Activated T-cell treated with anti-CD3 and anti-CD28 coated beads for 24 hours (primary cell): ENCODE data around the gene NDFIP2.
A peak's percentile ranks its signal among the peaks of the same experiment; 100 is the strongest.

Source experiments
- DNase-seq: peaks from one replicate; pipeline ENCODE4 v3.0.0-alpha.2; 2020; ENCODE audit warnings: low read depth

Gene NDFIP2

DNA sequence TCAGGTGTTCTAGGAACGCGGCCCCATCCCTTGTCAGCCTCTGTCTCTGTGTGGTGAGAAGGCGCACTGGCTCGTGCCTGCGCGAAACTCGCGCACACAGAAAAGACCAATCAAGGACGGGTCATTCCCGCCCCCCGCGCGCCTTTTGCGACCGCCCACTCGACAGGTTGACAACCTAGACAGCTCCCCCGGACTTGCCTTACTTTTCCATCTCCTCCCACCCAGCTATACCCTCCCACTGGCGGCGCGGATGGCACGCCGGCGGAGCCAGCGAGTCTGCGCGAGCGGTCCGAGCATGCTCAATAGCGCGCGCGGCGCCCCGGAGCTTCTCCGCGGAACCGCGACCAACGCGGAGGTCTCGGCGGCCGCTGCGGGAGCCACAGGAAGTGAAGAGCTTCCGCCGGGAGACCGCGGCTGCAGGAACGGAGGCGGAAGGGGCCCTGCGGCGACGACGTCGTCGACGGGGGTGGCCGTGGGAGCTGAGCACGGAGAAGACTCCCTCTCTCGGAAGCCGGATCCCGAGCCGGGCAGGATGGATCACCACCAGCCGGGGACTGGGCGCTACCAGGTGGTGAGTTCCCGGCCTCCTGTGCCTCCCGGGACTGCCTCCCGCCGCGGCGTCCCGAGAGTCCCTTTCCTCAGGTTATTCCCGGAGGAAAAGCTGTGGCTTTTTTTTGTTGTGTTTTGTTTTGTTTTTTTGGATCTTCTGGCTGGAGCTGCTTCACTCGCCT, at the start of gene NDFIP2:
NDFIP2 (plus strand) TSS at position 202 of the 731 bp plus-strand sequence; CDS start at position 251, 49 bp downstream.
- peak; percentile 88 for DNase-seq

DNA sequence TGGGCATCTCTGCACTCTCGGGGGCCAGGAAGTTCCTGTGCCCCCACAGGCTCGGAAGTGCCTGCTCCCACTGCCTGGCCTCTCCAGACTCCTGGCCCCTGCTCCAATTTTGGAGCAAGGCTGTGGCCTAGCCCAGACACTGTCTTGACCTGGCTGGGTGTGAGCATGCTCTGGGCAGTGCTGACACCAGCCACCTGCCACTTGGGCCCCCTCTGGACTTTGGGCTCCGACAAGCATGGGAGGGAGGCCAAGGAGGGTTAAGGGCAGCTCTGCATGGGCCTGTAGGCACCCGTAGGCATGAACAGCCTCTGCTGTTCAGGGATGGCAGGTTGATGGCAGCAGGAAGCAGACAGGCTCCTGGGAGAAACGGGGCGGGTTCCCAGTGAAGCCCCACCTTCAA, 48.9 kb upstream of the NDFIP2 start:
- DNase-seq, result no peak

- DNase-seq, result no peak
These were observed 48.0 kb upstream of the NDFIP2 start for GRCh38 chr13:79432992-79433391.

- no peak for DNase-seq
These were observed 46.4 kb upstream of the NDFIP2 start for GRCh38 chr13:79434556-79434955.

DNA sequence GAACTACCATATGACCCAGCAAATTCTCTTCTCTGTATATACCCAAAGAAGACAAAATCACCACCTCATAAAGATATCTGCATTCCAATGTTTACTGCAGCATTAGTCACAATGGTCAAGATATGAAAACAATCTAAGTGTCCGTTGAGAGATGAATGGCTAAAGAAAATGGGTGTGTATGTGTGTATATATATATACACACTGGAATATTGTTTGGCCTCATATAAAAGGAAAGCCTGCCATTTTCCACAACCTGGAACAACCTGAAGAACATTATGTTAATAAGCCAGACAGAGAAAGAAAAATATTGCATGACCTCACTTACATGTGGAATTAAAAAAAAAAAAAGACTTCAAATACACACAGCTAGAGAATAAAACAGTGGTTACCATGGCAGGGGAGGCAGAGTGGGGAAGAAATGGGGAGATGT, 45.4 kb upstream of the NDFIP2 start:
- DNase-seq, result no peak

- DNase-seq, result no peak
These were observed 41.7 kb upstream of the NDFIP2 start for GRCh38 chr13:79439275-79439674.

DNA sequence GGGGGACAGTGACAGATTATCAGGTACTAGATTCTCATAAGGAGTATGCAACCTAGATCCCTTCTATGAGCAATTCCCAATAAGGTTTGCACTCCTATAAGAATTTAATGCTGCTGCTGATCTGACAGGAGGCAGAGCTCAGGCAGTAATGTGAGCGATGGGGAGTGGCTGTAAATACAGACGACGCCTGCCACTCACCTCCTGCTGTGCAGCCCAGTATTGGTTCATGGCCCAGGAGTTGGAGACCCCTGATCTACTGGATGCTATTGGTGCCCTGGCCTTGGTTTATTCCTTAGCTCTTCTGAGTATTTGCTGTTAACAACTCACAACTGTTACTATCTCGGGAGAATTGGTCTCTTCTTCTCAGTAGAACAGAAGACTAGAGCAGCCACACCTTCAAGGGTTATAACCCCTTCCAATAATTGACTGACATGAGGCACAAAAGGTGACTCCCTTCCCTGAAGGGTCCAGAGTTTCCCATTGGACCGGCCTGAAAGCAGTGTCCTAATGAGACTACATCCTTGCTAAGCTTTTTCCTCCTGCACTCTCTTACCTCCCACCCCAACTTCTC, 39.9 kb upstream of the NDFIP2 start:
- no peak for DNase-seq

DNA sequence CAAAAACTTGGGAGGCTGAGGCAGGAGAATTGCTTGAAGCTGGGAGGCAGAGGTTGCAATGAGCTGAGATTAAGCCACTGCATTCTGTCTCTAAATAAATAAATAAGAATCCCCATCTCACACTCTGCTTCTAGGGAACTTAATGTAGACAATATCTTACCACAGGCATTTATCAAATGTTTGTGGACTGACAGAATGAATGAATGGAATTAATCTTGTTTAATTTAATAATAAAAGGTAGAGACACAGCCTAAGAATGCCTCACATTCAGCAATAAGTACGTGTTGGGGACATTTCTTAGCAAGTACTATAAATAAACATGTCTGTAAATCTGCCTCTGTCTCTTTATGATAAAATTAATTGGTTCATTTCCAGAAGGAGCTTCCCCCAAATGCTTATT, 38.7 kb upstream of the NDFIP2 start:
- DNase-seq, result no peak

GRCh38 chr13:79442706-79443105, 38.2 kb upstream of the NDFIP2 start:
- no peak for DNase-seq

GRCh38 chr13:79445968-79446645, 34.8 kb upstream of the NDFIP2 start:
- no peak for DNase-seq

DNA sequence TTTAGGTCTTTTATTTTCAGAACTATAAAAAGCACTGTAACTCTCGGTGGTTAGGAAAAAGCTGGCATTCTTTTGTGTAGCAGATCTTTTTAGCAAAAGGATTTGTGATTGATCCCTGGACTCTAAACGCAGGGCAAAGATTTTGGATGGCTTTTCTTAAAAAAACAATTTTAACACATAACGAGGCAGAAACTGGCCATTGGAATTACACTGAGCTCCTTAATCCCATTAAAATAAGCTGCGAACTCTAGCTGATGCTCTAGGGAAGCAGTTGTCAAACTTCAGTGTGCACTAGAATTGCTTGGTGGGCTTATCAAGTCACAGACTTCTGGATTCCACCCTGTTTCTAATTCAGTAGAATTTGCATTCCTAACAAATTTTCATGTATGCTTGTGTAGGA, 33.8 kb upstream of the NDFIP2 start:
- DNase-seq, result no peak

DNA sequence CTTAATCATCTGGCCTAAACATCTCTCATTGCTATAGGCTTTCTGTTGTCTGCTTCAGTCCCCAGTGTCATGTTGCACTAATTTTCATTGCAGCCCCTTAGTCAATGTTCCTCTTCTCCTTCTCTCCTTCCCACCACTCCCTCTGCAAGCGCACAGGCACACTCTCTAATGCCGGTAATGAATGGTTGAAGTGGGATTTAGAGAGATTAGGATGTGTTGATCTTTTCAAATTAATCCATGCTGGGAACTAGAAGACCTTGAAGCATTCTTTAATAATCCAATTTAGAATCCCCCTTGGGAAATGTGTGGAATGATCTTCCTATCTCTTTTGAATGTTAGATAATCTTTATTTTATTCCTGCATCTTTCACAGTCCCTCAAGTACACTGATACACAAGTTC, 33.2 kb upstream of the NDFIP2 start:
- no peak for DNase-seq

DNA sequence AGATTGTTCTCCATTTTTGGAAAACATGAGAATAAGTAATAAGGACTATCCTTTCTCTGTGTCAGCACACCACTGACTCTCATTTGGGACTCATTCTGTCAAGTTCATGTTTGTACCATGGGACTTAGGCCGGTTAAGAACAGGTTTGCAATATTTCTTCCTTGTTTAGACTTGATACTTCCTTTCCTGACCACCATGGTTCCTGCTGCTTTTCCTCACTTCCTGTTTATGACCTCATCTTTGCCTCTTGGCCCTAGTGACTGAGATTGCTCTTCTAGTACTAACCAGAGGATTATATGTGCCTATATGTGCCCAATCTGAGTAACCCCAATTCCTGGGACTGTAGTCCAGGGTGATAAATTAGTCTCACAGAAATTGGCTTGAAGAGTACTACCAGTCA, 32.5 kb upstream of the NDFIP2 start:
- no peak for DNase-seq

- no peak for DNase-seq
These were observed 30.8 kb upstream of the NDFIP2 start for GRCh38 chr13:79450110-79450509.

- peak; percentile 91 for DNase-seq
These were observed 29.4 kb upstream of the NDFIP2 start for GRCh38 chr13:79451500-79451962.

DNA sequence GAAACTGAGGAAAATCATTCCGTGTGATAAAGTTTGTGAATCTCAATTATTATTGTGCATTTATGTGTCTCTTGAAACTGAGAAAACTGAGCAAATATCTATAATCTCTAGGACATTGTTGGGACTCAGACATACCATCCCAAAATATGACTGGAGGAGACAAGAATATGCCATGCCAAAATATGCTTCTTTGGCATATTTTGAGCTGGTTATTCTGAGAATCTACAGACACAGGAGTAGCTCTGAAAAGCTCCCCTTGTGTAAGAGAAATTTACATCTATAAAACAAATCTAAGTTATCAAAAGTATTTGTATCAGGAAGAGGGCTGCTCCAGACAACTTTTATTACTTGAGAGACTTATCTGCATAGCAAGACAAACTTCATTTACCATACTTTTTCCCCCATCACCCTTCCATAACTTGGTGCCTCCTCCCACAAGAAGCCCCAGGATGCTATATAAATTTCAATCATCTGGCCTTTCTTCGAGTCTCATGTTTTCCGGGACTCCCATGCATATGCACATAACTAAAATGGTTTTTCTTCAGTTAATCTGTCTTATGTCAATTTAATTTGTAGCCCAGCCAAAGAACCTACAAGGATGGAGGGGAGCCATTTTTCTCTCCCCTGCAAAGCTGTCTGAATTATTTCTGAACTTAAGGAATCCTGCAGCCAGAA, 28.6 kb upstream of the NDFIP2 start:
- DNase-seq, result no peak

DNA sequence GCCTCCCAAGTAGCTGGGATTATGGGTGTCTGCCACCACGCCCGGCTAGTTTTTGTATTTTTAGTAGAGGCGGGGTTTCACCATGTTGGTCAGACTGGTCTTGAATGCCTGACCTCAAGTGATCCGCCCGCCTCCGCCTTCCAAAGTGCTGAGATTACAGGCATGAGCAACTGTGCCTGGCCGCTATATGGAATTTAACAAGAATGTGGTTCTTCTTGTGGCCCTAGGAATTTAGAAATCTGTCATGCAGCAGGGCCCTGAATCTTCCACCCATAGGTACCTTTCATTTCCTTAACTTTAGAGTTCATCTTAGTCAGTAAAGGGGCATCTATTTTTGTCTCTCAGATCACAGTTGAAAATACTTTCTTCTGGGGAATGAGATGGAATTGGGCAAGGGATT, 25.6 kb upstream of the NDFIP2 start:
- no peak for DNase-seq

- no peak for DNase-seq
These were observed 24.9 kb upstream of the NDFIP2 start for GRCh38 chr13:79456051-79456450.

DNA sequence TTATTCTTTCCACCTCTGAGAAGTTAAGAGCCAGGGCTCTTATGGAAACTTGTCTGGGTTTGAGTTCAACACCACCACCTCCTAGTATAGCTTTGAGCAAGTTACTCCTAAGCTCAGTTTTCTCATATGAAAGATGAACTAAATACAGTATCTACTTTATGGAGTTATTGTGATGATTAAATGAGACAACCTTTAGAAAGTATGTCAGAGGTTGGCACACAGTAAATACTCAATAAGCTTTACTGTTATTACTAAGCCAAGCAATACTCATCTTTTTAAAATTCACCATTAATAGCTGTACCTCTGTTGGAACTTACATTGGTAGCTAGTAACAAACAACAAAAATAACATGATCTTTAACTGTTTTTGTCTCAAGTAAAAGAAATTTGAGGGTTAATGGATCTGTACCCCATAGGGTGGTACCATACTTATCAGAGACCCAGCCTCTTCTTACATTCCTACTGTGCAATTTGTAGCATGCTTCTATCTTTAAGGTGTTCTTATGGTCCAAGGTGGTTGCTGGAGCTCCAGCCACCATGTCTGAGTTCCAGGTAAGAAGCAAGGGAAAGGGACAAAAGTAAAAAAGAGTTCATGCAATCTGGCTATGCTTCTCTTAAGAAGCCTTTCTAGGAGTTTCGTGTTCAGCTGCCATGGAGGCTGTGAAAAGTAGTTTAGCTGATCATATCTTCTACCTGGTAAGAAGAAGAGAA, 24.1 kb upstream of the NDFIP2 start:
- no peak for DNase-seq

DNA sequence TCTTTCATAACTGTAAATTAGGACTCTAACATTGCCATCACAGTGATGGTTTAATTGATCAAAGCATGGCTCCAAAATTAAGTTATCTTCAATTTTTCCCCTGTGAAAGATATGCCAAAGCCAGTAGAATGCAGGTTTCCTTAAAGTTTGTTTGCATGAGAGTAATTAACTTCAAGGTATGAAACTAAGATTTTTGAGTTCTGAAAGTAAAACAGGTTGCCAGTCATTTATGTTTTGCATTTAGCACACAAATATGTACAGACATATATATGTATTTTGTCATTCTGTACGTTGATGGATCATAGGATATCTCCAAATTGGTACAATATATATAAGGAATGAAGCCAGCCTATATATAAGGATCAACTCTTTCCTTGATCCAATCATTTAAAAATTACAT, 23.6 kb upstream of the NDFIP2 start:
- DNase-seq, result no peak

GRCh38 chr13:79457948-79458347, 23.0 kb upstream of the NDFIP2 start:
- DNase-seq, result no peak

DNA sequence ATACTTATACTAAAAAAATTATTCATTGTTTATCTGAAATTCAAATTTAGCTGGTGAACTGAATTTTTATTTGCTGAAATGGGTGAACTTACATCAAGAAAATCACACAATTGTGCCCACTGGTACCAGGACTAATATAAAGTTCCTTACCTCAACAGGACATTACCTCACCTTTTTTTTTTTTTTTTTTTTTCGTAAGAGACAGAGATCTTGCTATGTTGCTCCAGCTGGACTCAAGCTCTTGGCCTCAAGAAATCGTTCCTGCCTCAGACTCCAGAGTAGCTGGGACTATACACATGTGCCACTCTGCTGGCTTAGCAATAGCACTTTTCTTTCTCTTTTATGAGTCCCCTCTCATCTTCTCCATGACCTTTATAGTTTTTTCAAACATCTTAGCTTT, 22.5 kb upstream of the NDFIP2 start:
- no peak for DNase-seq
